Daoy (cell line): ENCODE measurements around the gene STPG2. TPM values are rescaled to one million over a fixed set of nuclear protein-coding genes. Genes with fewer than 3 reads are reported as not detected.

ENCODE experiments used
- total RNA-seq: library from RNA; depleted of rRNA; stranded (reverse); fragments of >200 nt; shearing (Covaris generic); gene quantifications from 2 replicates; pipeline ENCODE4 v1.2.3, GENCODE V29; 2014; rRNA removed

The STPG2 gene
- total RNA-seq, 1 experiment from 2014 or later, result not detected

Other genes starting within 250 kb of the STPG2 start
- gene RAP1GDS1, start 117.9 kb upstream of the STPG2 start, total RNA-seq, result 18.1 and 19.6 TPM in 2 replicates